ENCODE data around the gene ABL1.

The ABL1 gene

DNA sequence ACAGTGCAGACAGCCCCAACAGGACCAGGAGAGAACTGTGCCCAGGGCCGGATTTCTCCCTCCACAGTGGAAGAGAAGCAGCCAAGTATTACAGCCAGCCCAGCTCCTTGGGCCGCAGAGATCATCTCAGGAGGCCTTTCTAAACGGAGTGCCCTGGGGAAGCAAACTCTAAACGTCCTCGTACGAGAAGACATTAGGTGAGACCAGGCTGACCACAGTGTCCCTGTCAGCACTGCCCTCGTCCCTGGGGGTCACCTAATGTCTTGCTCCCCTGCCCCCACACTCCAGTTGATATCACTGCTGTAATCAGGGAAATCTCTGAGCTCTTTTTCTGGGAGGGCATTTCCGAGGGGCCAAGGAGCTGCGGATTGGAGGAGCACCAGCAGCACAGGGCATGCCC, 55.1 kb downstream of the ABL1 start:
- H3K27ac ChIP-seq: no peak overlapping the region
- TF ChIP-seq, protein P1, sequence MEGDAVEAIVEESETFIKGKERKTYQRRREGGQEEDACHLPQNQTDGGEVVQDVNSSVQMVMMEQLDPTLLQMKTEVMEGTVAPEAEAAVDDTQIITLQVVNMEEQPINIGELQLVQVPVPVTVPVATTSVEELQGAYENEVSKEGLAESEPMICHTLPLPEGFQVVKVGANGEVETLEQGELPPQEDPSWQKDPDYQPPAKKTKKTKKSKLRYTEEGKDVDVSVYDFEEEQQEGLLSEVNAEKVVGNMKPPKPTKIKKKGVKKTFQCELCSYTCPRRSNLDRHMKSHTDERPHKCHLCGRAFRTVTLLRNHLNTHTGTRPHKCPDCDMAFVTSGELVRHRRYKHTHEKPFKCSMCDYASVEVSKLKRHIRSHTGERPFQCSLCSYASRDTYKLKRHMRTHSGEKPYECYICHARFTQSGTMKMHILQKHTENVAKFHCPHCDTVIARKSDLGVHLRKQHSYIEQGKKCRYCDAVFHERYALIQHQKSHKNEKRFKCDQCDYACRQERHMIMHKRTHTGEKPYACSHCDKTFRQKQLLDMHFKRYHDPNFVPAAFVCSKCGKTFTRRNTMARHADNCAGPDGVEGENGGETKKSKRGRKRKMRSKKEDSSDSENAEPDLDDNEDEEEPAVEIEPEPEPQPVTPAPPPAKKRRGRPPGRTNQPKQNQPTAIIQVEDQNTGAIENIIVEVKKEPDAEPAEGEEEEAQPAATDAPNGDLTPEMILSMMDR (conservative IDR thresholded peaks at IDR 0.05): no peak
- TF ChIP-seq ZFX (IDR thresholded peaks at IDR 0.05): no peak

DNA sequence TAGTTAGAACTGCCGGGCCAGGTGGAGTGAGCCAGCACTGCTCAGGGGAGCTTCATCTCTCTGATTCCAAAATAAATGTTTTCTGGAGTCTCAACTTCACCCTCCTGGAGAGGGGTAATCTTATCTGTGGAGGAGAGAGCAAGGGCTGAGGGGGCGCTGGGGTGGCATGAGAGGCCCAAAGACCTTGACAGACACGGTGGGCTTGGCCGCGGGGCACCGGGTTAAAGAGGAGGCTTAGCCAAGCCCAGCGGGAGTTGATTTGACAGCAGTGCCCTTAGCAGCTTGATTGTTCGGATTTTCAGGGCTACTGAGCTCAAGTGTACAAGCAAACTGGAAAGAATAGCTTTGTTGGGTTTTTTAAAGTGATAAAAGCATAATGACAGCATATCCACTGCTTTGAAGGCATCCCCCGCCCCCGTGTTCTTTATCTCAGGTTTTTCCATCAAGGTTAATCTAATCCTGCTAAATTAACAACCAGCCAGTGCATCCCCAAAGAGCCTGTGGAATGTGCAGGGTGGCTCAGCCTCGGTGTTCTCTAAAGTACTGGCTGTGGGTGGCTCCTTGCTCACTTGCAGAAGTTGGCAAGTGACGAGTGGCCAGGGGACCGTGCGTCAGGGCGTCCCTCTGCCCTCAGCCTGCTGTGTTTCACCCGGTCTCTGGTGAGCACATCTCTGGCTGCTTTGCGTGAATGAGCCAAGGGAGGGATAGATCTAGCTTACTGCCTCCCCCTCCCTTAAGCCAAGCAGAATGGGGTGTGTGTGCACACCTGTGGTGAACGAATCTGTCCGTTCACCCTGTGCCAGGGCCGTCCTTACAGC, 56.0 kb downstream of the ABL1 start:
- H3K27ac ChIP-seq: no peak overlapping the region
- no peak for TF ChIP-seq ZFX (IDR thresholded peaks at IDR 0.05)
- TF ChIP-seq, protein P1 (conservative IDR thresholded peaks at IDR 0.05): no peak

DNA sequence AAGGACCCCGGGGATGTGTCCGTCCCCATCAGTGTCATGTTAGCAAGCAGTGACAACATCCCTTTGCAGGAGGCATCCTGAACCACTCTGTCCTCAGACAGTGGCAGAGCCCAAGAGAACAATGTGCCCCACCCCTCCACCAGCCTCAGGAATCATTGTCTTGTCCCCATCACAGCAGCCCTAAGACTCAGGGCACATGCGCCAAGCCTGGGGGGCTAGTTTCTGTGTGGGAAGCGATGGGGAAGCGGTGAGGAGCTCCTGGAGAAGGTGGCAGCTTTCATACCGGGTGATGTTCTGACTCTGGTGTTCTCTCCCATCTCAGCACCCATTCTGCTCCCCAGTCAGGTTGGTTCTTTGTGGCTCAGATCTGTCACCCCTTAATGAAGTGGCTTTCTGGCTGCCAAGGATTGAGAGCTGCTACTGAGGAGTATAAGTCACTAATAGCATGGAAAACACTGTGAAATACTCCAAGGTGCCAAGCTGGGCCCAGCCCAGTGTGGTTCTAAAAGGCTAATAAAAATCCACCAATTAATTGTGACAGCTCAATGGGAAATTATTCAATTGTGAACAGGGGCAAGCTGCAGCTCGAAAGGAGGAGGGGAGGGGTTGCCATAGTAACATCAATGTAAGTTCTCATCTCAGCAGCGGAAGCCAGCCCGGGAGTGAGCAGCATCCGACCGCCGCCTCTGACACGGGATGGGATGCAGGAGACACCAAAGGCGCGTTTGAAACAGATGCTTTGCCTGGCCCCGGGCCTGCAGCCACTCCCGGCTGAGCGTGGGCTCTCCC, 56.8 kb downstream of the ABL1 start:
- no peak overlapping the region for H3K27ac ChIP-seq
- TF ChIP-seq, protein P1 (conservative IDR thresholded peaks at IDR 0.05): no peak
- TF ChIP-seq ZFX (IDR thresholded peaks at IDR 0.05): no peak

DNA sequence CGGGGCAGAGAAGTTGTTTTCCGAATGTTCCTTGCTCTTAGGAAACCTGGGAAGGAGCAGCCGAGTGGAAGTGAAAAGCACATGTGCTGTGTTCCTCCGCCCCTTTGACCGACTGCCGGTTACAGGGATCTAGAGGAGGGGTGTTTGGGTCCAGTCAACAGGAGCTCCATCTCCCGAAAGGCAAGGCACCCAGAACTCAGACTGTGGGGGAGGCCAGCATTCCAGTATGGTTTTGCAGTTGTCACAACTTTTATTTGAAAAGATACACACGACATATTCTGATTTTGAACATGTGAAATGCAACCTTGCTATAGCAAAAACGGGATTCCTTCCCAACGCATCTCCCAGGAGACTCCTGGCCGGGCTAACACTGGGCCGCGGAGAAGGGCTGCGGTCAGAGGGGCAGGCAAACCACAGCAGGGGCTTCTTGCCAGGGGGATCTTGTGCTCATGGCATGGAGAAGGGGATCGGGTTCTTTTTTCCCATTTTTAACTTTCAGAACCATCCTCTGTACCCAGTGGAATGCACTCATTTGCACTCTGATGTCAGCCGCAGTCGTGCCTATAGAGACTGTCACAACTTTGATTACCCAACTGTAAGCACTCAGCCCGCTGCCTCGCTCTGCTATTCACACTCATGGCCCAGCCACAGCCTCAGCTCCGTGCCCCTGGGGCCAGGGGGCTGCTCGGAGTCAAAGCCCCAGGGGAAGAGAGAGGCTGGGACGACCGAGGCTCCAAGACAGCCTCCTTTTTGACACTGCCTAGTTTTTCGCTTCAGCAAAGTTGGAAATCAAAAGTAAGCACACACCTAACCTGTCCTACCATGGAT, 57.6 kb downstream of the ABL1 start:
- peak overlapping the region; percentile 70 for H3K27ac ChIP-seq

DNA sequence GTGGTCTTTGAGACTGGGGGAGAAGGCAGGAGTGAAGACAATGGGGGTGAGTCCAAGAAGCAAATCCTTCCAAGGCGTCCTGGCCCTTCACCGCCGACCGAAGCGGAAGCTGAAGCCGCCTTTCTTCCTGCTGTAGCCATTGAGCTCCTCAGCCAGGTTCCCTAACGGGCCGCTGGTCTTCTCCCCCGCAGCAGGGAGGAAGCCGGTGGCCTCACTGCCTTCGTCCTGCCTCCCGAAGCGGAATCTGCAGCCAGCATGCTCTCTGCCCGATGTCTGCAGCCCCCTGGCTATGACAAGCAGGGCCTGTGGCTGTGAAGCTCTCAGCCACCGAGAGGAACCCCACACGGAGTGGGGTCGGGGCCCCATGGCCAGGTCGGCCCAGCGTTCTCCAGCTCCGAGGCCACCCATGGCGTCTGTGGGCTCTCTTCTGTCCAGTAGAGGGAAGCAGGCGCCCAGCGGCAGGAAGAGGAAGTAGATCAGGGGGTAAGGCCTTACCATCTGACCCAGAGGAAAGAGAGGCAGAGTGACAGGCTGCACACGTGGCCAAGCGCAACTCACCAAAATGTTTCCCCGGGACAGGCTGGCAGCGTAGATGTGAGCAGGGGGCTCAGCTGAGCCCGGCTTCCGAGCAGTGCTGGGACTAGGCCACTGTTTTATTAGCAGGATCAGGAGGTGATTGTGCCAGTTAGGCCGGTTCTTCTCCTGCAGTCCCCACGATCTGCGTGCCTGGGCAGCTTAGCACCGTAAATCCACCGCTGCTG, 58.5 kb downstream of the ABL1 start:
- peak; percentile 61; the same call in 1 of the 2 replicates for TF ChIP-seq ZFX (IDR thresholded peaks at IDR 0.05)
- TF ChIP-seq, protein P1 (conservative IDR thresholded peaks at IDR 0.05): no peak; the same call in 1 of the 2 replicates

More for the DNA sequence above, 57.6 kb downstream of the ABL1 start:
- TF ChIP-seq ZFX (IDR thresholded peaks at IDR 0.05): no peak
- TF ChIP-seq, protein P1 (conservative IDR thresholded peaks at IDR 0.05): no peak

DNA sequence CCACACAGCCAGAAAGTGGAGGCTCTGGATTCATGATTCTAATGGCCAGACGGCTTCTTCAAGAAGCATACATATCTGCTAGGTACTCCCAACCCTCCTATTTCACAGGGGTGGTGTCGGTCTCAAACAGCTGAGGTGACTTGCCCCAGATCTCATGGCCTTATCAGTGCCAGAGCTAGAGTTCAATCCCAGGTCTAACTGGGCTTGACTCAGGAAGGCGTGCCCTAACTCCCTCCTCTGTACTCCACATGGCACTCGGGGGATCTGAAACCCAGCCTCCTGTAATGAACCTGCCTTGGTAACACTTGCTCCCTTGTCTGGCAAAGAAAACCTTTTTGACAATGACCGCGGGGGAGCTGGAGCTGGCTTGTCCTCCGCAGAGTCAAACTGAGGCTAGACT, 59.5 kb downstream of the ABL1 start:
- no peak for TF ChIP-seq ZFX (IDR thresholded peaks at IDR 0.05)
- TF ChIP-seq, protein P1 (conservative IDR thresholded peaks at IDR 0.05): no peak
- peak overlapping the region; percentile 70 for H3K27ac ChIP-seq

More for the DNA sequence above, 58.5 kb downstream of the ABL1 start:
- peak overlapping the region; percentile 70 for H3K27ac ChIP-seq

Data from C4-2B (cell line).